Lower leg skin (tissue), 4 donors: ENCODE data around the gene FZD2. TPM values are rescaled to one million over a fixed set of nuclear protein-coding genes. Genes with fewer than 3 reads are reported as not detected.

Experiments
- DNase-seq, 2 donors: peaks; one replicate each; pipeline ENCODE4 v3.0.0-alpha.2; 2019; ENCODE audit warnings: low spot score in 2 of 2
- H3K4me3 ChIP-seq: fragments of 200-600 bp; sonication (generic); 2 replicates; pipeline ENCODE4 v1.5.1; 2017; ENCODE audit warnings: mild to moderate bottlenecking, low read depth; ENCODE audit not compliant: poor library complexity, severe bottlenecking
- CTCF ChIP-seq, 3 donors: fragments of 450-650 bp; IDR thresholded peaks; one replicate each; pipeline ENCODE4 v1.5.1; 2016; ENCODE audit warnings: antibody characterized with exemption in 3 of 3, mild to moderate bottlenecking in 3 of 3, moderate library complexity in 2 of 3
- POLR2A ChIP-seq, 2 donors: fragments of 450-650 bp; IDR thresholded peaks; one replicate each; pipeline ENCODE4 v1.6.1; 2016 to 2017; ENCODE audit warnings: antibody characterized with exemption in 2 of 2, mild to moderate bottlenecking in 1 of 2, moderate library complexity in 1 of 2
- WGBS, 2 donors: methylation state at CpG; one replicate each; pipeline ENCODE4 v1.1.5; 2018; 5-methylcytosine and 5-hydroxymethylcytosine counted together
- intact Hi-C: fragments of 100-400 bp; cut with DNase I; formaldehyde crosslinking; loops from one replicate; pipeline ENCODE4 v1.15.0; 2023; ENCODE audit warnings: low total_unique reads
- total RNA-seq, 4 donors: library from RNA; depleted of rRNA; stranded (reverse); fragments of >200 nt; gene quantifications; one replicate each; pipeline ENCODE4 v1.1.0, GENCODE V29; 2016

FZD2 gene
- total RNA-seq, 4 donors from 2014 or later, result 0.49 to 1.8 (median 0.89) TPM

- no peak for TF ChIP-seq POLR2A (IDR thresholded peaks at IDR 0.05)
- TF ChIP-seq CTCF (IDR thresholded peaks at IDR 0.05), result no peak
- WGBS, 2 donors, result 92 to 97% methylated on average over 1 of the region's 1 CpG
These were observed 30.2 kb upstream of the FZD2 start for GRCh38 chr17:44527102-44527501.

GRCh38 chr17:44527954-44528353 is 29.3 kb upstream of the FZD2 start:
- intact Hi-C loops, result no loop called here
- 93 to 98% methylated on average over 11 to 21 of the region's 28 CpGs for WGBS, 2 donors
- no peak for DNase-seq
- H3K4me3 ChIP-seq, result no peak overlapping the region
- TF ChIP-seq POLR2A (IDR thresholded peaks at IDR 0.05) (no peak), CTCF (IDR thresholded peaks at IDR 0.05) (no peak)

More at GRCh38 chr17:44527102-44527501, 30.2 kb upstream of the FZD2 start:
- no peak overlapping the region for H3K4me3 ChIP-seq
- intact Hi-C loops, result no loop called here
- no peak for DNase-seq

- no peak overlapping the region for H3K4me3 ChIP-seq
- TF ChIP-seq POLR2A (IDR thresholded peaks at IDR 0.05) (no peak), CTCF (IDR thresholded peaks at IDR 0.05) (no peak)
- WGBS, 2 donors, result 73 to 90% methylated on average over 3 of the region's 3 CpGs
- DNase-seq, result no peak
- intact Hi-C loops, result no loop called here
These were observed 27.4 kb upstream of the FZD2 start for GRCh38 chr17:44529864-44530263.

- TF ChIP-seq CTCF (IDR thresholded peaks at IDR 0.05), result no peak
- TF ChIP-seq POLR2A (IDR thresholded peaks at IDR 0.05), result no peak
- WGBS, 2 donors, result 74 to 82% methylated on average over 7 of the region's 7 CpGs
- DNase-seq, result no peak
- intact Hi-C loops, result no loop called here
- no peak overlapping the region for H3K4me3 ChIP-seq
These were observed 26.3 kb upstream of the FZD2 start for GRCh38 chr17:44530896-44531418.

- intact Hi-C loops, result no loop called here
- WGBS, 2 donors, result 26 to 29% methylated on average over 21 of the region's 21 CpGs
- peak; percentile 76 to 96 for DNase-seq
- TF ChIP-seq CTCF (IDR thresholded peaks at IDR 0.05), result peak in 1 of 3 donors; percentile 76
- no peak for TF ChIP-seq POLR2A (IDR thresholded peaks at IDR 0.05)
- no peak overlapping the region for H3K4me3 ChIP-seq
These were observed 23.6 kb upstream of the FZD2 start for GRCh38 chr17:44533533-44534246.
